ENCODE measurements around the gene ITGA11.
"Not testable (repeated sequence)": the region's sequence is repeated elsewhere in the genome, so short reads cannot be mapped to it uniquely, and the experiment has no call there.

ITGA11 gene

GRCh38 chr15:68425428-68426060 lies 6.4 kb downstream of the ITGA11 start:
- no peaks in the 10 kb centered on the region for H3K9me3 Mint-ChIP-seq
- H3K27me3 Mint-ChIP-seq (ENCODE audit: low read depth), result peaks cover 37% of the 10 kb centered on the region
- no peaks in the 10 kb centered on the region for H3K4me1 Mint-ChIP-seq (ENCODE audit: low read depth)

DNA sequence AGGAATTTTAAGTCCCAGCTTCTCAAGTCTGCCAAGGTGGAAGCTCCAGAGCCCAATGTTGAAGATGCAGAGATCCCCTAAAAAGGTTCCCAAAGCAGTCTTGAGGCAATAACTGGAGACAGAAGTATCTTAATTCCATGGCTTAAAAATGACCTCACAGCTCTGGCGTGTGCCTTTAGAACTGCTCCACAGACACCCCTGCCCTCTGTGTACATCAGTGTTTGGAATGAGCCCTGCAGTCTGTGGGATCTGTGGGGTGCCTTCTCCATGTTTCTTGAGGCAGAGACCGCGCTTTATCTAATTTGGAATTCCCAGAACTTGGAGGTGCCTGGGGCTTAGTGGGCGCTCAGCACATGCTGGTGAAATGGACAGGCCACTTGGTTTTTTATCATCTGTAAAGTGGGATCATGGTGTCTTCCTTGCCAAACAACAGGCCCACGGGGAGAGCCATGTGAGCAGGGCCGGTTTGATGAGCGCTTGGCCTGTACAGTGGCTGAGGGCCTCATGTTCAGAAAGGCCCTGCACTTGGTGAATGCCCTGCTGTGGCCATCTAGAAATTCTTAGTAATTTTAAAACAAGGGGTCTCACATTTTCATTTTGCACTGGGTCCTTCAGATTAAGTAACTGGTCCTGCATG lies 7.1 kb downstream of the ITGA11 start:
- peaks cover 30% of the 10 kb centered on the region for H3K27me3 Mint-ChIP-seq (ENCODE audit: low read depth)
- no peak overlapping the region for H3K27ac Mint-ChIP-seq
- H3K4me3 Mint-ChIP-seq, result no peak overlapping the region

More at GRCh38 chr15:68425428-68426060, 6.4 kb downstream of the ITGA11 start:
- Mint-ChIP-seq H3K36me3 (ENCODE audit: low read depth) (no peaks in the 10 kb centered on the region), H3K27ac (no peak overlapping the region), H3K4me3 (no peak overlapping the region)

GRCh38 chr15:68423359-68424296 lies 8.3 kb downstream of the ITGA11 start:
- Mint-ChIP-seq H3K9me3 (no peaks in the 10 kb centered on the region), H3K4me1 (ENCODE audit: low read depth) (no peaks in the 10 kb centered on the region), H3K27ac (no peak overlapping the region), H3K36me3 (ENCODE audit: low read depth) (no peaks in the 10 kb centered on the region), H3K27me3 (ENCODE audit: low read depth) (peaks cover 18% of the 10 kb centered on the region), H3K4me3 (no peak overlapping the region)

More for the DNA sequence above, 7.1 kb downstream of the ITGA11 start:
- no peaks in the 10 kb centered on the region for H3K9me3 Mint-ChIP-seq
- H3K4me1 Mint-ChIP-seq (ENCODE audit: low read depth), result no peaks in the 10 kb centered on the region
- H3K36me3 Mint-ChIP-seq (ENCODE audit: low read depth), result no peaks in the 10 kb centered on the region

- H3K36me3 Mint-ChIP-seq (ENCODE audit: low read depth); H3K27me3 Mint-ChIP-seq (ENCODE audit: low read depth); H3K4me1 Mint-ChIP-seq (ENCODE audit: low read depth); H3K4me3 Mint-ChIP-seq; H3K9me3 Mint-ChIP-seq; H3K27ac Mint-ChIP-seq: not testable (repeated sequence)
Observed at GRCh38 chr15:68422403-68423145, 9.4 kb downstream of the ITGA11 start.

DNA sequence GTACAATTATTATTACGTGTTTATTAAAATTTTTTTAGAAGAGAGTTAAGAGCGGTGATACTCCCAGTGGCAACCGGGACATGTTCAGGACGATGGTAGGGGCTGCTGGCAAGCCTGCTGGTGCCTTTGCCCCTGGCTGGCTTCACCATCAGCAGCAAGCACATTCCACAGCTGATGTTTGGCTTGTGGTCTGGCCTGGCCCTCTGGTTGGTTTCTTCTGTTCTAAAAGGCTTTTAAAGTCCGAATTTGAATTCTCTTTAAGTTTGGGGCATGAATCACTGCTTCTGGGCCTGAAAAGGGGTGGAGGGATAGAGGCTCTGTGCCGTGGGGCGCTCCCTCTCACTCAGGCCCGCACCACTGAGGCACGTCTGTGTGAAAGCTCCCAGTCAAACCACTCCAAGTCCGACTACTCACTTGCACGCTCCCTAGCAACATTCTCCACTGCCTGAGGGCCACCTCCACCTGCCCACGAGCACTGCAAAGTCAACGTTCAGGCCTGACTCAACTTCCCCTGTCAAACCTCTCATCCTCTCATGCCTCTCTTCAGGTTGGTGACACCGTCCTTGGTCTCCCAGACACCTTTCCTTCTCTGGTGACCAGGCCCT lies 10.1 kb downstream of the ITGA11 start:
- Mint-ChIP-seq H3K27ac (no peak overlapping the region), H3K4me1 (ENCODE audit: low read depth) (no peaks in the 10 kb centered on the region)

GRCh38 chr15:68421115-68421551 lies 10.8 kb downstream of the ITGA11 start:
- H3K27ac Mint-ChIP-seq, result no peak overlapping the region
- no peaks in the 10 kb centered on the region for H3K27me3 Mint-ChIP-seq (ENCODE audit: low read depth)
- no peaks in the 10 kb centered on the region for H3K36me3 Mint-ChIP-seq (ENCODE audit: low read depth)
- H3K9me3 Mint-ChIP-seq, result no peaks in the 10 kb centered on the region
- no peak overlapping the region for H3K4me3 Mint-ChIP-seq
- H3K4me1 Mint-ChIP-seq (ENCODE audit: low read depth), result no peaks in the 10 kb centered on the region

More for the DNA sequence above, 10.1 kb downstream of the ITGA11 start:
- peaks cover under 1% of the 10 kb centered on the region for H3K27me3 Mint-ChIP-seq (ENCODE audit: low read depth)
- no peaks in the 10 kb centered on the region for H3K9me3 Mint-ChIP-seq
- H3K36me3 Mint-ChIP-seq (ENCODE audit: low read depth), result no peaks in the 10 kb centered on the region
- no peak overlapping the region for H3K4me3 Mint-ChIP-seq

- H3K9me3 Mint-ChIP-seq, result no peaks in the 10 kb centered on the region
- H3K4me1 Mint-ChIP-seq (ENCODE audit: low read depth), result no peaks in the 10 kb centered on the region
- H3K4me3 Mint-ChIP-seq, result no peak overlapping the region
- H3K36me3 Mint-ChIP-seq (ENCODE audit: low read depth), result no peaks in the 10 kb centered on the region
- H3K27me3 Mint-ChIP-seq (ENCODE audit: low read depth), result no peaks in the 10 kb centered on the region
- no peak overlapping the region for H3K27ac Mint-ChIP-seq
Observed at GRCh38 chr15:68420186-68420684, 11.7 kb downstream of the ITGA11 start.

DNA sequence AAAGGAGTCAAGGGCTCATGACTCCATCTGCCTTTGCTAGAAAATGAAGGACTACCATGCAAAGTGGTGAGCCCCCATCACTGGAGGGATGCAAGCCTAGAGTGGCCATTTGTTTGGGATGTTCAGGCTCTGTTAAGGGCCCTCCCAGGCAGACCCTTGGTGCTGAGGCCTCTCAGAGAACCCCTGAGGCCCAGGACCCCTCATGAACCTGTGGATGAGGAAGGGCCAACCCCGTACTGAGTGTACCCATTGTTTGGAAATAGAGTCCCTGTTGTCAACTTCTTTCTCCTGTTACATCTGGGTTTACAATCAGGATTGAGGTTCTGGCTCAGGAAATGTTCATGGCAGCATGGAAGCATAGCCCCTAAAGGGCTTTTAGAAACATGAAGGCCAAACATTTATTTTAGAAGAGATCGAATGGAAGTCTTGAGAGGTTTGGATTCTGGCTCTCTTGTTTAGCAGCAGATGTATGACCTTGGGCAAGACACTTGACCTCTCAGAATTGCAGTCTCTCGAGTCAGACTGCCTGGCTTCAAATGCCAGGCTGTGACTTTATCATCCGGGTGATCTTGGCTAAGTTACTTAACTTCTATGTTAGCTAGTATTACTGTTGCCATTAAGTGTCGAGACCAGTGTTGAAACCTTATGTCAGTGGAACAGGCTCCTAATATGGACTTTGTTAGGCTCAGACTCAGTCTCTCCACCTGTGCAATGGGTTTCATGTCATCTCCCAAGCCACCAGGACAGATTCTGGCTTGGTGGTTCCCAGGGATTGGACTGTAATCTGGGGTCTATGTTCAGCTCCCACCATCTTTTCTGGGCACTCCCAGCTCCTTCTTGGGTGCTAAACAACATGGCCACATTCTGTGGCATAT lies 12.4 kb downstream of the ITGA11 start:
- Mint-ChIP-seq H3K4me1 (ENCODE audit: low read depth) (no peaks in the 10 kb centered on the region), H3K9me3 (no peaks in the 10 kb centered on the region), H3K4me3 (no peak overlapping the region), H3K36me3 (ENCODE audit: low read depth) (no peaks in the 10 kb centered on the region), H3K27ac (no peak overlapping the region), H3K27me3 (ENCODE audit: low read depth) (no peaks in the 10 kb centered on the region)

DNA sequence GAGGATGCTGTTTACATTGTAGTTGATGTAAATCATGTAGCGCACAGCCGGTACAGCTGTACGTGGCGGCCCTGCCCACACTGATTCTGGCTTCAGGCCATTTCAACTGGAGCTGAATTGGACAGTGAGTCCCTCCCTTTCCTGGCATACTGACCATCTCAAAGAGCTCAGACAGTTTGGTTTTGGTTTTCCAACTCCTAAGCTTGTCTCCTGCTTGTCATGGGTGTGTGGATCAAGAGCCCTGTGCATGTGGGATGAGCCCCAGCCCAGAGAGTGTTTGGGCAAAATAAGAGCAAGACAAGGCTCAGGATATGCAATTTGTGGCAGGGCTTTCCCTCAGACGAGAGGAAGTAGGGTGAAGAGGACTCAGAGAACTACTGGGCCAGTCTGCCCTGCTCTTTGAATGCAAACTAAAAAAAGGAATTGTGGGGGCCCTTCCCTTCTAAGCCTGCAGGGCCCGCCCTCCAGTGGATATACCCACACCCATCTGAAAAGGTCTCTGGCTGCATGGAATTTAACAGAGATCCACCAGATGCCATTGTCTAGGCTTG lies 13.3 kb downstream of the ITGA11 start:
- Mint-ChIP-seq H3K36me3 (ENCODE audit: low read depth) (no peaks in the 10 kb centered on the region), H3K27ac (no peak overlapping the region), H3K4me3 (no peak overlapping the region), H3K27me3 (ENCODE audit: low read depth) (no peaks in the 10 kb centered on the region), H3K4me1 (ENCODE audit: low read depth) (no peaks in the 10 kb centered on the region), H3K9me3 (no peaks in the 10 kb centered on the region)

- no peaks in the 10 kb centered on the region for H3K27me3 Mint-ChIP-seq (ENCODE audit: low read depth)
- no peaks in the 10 kb centered on the region for H3K36me3 Mint-ChIP-seq (ENCODE audit: low read depth)
- no peaks in the 10 kb centered on the region for H3K9me3 Mint-ChIP-seq
- no peak overlapping the region for H3K27ac Mint-ChIP-seq
- no peak overlapping the region for H3K4me3 Mint-ChIP-seq
- H3K4me1 Mint-ChIP-seq (ENCODE audit: low read depth), result no peaks in the 10 kb centered on the region
Observed at GRCh38 chr15:68417897-68418296, 14.1 kb downstream of the ITGA11 start.

DNA sequence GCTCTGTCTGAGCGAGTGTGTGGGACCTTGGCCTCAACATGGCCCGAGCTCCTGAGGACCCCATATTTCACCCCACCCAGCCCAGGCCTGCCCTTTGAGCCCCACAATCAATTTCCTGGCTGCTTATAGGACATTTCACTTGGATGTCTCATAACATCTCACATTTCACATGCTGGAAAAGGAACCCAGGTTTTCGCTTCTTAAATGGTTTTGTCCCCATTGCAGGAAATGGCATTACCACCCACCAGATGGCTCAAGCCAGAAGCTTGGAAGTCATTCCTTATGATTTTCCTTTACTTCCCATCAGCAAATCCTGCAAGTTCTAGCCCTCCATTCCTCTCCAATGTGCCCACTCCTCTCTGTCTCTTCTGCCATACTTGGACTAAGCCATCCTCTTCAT lies 14.9 kb downstream of the ITGA11 start:
- Mint-ChIP-seq H3K27me3 (ENCODE audit: low read depth) (no peaks in the 10 kb centered on the region), H3K27ac (no peak overlapping the region), H3K4me1 (ENCODE audit: low read depth) (no peaks in the 10 kb centered on the region), H3K9me3 (no peaks in the 10 kb centered on the region), H3K36me3 (ENCODE audit: low read depth) (no peaks in the 10 kb centered on the region), H3K4me3 (no peak overlapping the region)

GRCh38 chr15:68416158-68416535 lies 15.8 kb downstream of the ITGA11 start:
- Mint-ChIP-seq H3K4me1 (ENCODE audit: low read depth) (no peaks in the 10 kb centered on the region), H3K27me3 (ENCODE audit: low read depth) (no peaks in the 10 kb centered on the region), H3K36me3 (ENCODE audit: low read depth) (no peaks in the 10 kb centered on the region), H3K27ac (no peak overlapping the region), H3K4me3 (no peak overlapping the region), H3K9me3 (no peaks in the 10 kb centered on the region)
